Central memory CD4-positive, alpha-beta T cell (primary cell): ENCODE measurements around the gene IL2RA.
A peak's percentile ranks its signal among the peaks of the same experiment; 100 is the strongest.
"Not testable (repeated sequence)": the region's sequence is repeated elsewhere in the genome, so short reads cannot be mapped to it uniquely, and the experiment has no call there.

Experiments used
- DNase-seq: peaks from one replicate; pipeline ENCODE4 v3.0.0; 2022

IL2RA gene

DNA sequence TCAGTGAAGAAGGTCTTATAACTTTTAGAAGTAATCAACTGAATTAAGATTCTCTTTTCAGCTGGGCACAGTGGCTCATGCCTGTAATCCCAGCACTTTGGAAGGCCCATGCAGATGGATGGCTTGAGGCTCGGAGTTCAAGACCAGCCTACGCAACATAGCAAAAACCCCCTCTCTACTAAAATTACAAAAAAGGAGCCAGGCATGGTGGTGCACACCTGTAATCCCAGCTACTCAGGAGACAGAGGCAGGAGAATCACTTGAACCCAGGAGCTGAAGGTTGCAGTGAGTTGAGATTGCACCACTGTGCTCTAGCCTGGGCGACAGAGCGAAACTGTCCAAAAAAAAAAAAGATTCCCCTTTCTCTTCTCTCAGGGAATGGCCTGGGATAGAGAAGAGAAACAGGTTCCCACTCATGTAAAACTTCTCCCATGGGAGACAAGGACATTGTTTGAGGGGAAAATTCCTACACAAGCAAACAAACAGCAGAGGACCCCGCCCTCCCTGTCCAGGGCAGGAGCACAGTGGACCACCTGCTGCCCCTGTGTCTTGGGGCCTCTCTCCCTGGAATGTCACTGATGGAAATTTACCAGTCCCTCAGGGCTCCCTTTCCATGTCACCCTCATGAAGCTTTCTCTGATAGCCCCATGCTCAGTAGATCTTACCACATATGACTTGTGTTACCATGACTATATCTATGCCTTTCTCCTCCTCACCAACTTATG is 5.6 kb downstream of the IL2RA start:
- no peak for DNase-seq

DNA sequence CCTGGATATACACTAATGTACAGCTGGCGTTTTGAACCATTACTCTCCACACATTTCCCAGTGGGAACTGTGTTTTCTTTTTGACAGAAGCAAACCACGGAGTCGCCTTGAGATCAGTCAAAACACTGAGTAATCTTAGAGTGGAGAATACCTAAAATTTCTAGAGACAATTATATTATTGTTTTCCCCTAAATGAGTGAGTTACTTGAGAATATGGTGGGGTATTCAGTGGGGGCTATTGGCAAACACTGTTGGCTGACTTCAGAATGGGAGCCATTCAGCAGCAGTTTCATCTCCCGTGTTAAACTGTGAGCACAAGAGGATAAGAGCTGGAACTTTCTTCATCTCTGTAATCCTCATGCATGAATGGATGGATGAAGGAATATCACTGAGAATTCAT is 6.2 kb downstream of the IL2RA start:
- DNase-seq, result no peak

DNA sequence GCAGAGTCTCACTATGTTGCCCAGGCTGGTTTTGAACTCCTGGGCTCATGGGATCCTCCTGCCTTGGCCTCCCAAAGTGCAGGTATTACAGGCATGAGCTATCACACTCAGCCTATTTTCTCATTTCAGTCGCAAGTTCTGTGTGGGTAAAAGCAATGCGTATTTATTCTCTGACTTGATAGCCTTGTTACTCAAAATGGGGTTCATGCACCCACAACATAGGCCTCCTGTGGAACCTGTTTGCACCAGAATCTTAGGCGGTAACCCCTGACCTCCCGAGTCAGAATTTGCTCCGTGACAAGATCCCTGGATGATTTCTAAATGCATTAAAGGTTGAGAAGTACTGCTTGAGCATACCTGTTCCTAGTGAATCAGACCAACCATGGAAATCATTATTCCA is 7.3 kb downstream of the IL2RA start:
- no peak for DNase-seq

DNA sequence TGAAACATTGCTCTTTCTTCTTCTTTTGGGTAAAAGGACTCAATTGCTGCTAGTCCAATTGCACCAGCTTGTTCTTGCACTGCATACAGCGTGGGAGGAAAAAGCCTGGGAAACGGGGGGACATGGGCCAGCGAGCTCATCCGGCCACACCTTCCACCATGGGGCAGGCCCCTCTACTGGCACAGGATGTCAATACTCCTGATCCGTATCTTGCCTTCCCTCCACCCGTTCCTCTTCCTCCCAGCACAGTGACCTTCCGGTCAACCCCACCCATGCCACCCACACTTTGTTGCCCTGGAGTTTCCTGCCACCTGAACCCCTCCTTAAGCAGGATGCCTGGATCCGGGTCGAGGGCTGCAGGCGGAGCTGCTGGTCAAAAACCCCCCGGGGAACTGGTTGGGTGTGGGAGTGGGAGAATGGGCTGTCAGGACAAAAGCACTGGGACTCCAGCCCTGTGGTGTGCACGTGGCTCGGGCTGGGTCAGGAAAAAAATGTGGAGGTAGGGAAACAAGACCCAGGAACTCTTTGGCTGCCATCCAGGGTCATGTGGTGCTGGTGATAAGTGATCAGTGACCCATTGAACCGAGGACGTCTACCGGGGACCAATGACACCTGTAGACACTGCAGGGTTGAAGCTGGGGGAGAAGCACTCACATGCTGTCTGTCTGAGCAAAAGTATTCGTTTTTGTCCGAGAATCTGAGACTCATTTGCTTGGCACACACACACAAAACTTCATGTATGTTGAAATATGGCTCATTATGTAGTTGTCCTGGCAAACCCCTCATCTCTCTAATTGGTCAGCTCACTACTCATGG is 8.1 kb downstream of the IL2RA start:
- DNase-seq, result no peak

DNA sequence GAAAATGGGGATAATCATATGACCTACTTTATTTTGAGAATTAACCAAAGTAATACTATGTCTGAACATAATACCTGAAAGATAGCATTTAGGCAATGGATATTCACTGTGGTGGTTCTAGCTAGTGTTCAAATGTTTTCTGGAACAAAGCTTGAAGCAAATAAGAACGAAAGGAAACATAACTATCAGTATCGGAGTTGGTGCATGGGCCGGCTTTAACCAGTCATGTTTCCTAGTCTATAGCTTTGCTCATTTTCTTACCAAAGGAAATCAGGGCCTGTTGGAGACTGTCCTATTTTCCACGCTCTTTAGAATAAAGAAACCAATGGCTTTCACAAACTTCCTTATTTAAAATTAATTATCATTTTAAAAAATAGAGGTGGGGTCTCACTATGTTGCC is 8.9 kb downstream of the IL2RA start:
- no peak for DNase-seq

DNA sequence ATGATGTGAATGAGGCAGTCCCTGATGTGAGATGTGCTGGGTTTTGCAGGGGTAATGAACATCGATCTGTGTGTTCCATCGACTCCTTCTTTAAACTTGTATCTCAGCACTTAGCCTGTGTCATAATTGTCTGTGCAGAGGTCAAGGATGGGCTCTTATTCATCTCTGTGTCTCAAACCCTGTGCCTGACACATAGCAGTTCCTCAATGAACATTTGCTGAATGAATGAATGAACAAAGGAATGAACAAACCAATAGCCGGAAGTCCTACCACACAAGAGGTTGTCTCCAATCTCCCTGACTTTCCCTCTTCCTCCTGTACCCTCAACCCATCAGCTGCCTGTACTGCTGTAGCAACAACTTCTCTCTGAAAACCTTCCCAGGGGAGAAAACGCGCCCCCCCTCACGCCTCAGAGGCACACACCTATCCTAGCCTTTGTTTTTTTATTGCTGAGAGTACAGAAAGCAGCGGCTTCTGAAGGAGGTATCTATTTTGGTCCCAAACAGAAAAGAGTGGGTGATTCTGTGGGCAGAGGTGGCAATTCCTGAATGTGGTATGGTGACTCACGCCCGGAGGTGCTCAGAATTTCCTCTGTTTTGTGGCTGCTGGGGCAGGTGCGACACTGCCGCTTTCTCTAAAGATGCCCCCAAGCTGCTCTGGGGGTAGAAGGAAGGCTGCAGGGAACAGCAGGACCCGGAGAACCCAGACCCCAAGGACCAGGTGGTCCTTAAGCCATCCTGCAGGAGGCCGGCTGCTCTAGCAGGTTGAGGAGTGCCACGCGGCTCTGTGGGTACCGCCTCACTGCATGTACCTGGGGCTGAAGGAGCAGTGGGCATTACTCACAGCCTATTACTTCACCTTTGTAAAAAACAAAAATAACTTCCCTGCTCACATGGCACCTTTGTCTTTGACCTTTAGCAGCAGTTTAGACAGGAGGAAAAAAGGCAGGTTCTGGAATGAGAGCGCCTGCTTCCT is 9.6 kb downstream of the IL2RA start:
- peak; percentile 81 for DNase-seq

DNA sequence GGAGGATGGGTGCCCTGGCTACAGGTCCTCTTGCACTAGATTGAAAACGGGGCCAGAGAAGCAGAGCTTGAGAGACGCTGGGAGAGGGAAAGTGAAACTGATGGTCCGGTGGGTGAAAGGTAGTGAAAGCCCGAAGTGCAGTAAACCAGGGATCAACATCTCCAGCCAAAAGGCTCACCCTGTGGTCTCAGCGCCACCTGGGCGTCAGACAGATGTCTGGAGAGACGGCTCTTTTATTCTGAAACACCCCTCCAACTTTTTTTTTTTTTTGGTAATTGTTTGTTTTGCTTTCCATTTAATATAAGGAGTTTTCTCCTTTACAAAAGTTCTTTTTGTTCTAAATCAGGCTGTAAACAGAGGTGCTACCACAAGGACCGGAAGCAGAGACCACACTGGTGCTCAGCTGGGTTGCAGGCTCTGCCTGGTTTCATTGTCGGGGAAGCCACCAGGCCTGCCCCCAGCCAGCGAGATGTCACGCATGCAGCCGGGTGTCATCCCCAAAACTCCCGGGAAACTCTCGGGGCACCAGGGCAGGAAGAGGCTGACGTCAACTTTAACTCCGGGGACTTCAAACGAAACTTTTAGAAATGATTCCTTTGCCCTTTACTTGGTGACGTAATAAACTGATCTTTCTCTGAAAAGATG is 11.2 kb downstream of the IL2RA start:
- peak; percentile 95 for DNase-seq

DNA sequence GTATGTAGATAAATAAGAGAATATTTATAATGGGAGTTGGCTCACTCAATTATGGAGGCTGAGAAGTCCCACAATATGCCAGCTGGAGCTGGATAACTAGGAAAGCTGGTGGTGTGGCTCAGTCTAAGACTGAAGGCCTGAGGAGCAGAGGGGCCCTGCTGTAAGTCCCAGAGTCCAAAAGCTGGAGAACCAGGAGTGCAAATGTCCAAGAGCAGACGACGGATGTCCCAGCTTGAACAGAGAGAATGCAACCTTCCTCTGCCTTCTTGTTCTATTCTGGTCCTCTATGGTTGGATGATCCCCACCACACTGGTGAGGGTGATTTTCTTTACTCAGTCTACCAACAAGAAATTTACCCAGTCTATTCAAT is 13.2 kb downstream of the IL2RA start:
- DNase-seq, result no peak

DNA sequence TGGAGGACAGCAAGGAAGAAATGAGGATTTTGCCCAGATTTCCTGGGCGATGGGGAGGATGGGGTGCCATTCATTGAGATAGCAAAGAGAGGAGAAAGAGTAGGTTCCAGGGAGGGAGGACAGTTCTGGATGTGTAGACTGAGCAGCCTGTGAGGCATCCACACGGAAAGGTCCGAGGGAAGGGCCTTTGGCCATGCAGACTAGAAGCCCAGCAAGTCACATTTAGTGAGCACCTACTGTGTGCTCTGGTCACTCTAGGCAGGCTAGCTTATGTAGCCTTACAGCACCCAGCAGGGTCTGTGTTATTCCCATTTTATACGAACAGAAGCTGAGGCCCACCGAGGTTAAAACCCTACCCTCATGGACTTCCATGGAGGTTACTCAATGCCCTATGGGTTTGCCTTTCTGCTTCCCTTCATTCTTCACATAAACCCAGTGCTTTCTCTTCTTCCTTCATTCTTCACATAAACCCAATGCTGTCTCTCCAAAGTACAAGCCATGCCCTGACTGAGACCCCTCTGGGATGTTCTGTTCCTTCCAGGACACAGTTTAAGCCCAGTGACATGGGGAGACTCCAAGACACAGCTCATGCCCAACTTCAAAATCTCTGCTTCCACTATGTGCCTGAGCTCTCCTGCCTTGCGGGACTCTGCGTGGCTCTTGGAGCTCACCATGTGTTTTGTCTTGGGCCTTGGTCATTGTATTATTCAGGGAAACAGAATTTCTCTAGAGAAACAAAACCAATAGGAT is 13.7 kb downstream of the IL2RA start:
- no peak for DNase-seq

DNA sequence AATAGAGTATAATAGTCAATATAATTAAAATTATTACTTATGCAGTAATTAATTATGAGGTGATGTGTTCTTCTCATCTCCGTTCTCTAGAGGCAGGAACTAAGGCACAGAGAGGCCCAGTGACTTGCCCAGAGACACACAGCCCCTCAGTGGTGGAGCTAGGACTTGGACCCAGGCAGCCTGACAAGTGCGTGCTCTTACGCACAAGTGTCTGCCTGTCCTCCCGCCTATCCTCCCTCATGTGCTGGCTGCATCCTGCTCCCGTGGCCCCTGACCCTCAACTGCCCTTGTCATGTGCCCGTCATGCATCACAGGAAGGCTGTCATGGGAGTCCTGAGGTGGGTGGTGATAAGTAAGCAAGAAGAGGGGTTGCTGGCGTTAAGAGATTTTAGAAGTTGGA is 14.3 kb downstream of the IL2RA start:
- no peak for DNase-seq

DNA sequence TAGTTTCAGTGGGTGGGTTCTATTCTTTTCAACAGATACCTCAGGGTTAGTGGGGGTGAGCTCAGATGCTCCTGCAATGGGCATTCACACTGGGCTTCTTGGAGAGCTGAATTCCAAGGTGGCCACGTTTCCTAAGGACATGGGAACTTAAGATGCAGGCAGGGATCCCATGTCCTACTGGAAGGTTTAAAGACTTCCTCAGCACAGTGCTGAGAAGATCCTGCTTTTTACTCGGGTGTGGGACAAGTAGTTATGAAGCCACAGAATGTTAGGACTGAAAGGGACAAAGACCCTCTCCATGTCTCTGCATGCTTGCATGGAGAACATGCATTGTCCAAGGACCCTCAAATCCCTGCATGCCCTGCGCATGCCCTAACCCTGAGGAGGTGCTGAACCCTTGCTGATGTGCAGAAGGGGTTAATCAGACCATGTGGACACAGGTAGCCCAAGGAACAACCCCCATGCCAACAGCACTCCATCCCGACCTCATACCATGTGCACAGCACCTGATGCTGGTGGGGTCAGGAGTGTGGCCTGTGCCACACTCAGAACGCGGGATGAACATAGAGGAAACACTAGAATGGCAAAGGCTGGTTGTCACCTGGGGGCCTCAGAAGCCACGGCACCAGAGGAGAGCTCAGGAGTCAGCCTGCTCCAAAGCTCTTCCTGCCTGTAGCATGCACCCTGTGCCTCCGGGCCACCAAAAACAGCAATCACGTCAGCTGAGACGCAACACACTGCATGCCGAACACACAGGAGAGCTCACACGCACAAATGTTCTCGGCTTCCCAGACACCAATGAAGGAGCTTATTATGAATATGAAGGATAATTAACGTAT is 15.2 kb downstream of the IL2RA start:
- DNase-seq, result no peak

DNA sequence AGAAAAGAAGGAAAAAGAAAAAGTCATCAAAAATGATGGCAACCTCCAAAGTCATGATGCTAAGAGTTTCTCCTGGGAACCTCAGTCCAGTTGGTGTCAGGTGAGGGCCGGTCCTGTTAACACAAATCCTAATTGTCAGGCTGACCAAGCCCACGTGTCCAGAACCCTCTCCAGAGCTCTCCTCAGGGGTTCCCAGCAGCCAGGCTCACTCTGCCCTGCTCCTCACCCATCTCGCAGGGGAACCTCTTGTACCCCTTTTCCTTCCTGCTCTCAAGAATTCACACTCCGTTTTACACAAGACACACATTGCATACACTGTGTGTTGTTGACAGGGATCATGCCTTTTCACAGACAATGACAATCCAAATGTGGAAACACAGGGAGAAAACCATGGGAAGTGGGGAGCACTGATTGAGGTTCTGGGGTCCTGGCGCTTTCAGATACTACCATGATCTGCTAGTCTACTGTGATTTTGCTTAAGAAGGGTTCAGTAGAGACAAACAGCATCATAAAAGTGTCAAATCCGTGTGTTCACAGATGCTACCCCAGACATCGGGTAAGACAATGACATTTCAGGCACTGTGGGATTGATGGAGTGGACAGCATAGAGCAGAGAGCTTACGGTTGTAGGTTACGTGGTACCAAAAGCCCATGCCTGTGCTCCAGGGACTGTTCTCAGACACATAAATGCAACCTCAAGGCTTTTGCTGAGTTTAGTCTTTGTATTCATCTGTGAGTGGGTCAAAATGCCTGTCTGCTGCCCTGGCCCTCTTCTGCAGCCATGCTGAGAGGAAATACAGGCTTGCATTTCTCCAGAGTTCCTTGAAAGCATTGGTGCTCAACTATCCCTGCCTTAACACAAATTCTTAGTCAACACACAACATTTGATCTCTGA is 16.0 kb downstream of the IL2RA start:
- no peak for DNase-seq

DNA sequence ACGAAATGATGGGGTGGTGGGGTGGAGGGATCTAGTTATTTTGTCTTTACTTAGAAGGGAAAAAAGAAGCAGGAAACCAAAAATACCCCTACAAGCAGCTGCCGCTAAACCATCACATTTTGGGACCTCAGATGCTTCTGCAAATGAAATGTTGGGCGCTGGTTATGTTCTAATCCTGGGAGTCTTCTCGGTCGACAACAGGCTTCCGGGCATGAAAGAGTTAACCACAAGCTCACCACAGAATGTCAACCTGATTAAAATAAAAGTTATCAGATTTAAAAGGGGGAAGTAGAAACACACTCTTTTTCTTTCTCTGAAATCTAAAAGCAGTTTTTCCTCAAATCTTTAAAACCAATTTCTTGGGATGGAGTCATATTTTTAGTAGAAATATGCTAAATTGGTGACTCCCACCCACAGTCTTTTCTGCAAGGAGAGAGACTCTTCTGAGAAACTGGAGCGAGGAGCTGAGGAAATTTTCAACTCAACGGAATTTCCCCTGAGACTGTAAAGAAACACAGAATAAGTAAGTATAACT is 16.8 kb downstream of the IL2RA start:
- no peak for DNase-seq

DNA sequence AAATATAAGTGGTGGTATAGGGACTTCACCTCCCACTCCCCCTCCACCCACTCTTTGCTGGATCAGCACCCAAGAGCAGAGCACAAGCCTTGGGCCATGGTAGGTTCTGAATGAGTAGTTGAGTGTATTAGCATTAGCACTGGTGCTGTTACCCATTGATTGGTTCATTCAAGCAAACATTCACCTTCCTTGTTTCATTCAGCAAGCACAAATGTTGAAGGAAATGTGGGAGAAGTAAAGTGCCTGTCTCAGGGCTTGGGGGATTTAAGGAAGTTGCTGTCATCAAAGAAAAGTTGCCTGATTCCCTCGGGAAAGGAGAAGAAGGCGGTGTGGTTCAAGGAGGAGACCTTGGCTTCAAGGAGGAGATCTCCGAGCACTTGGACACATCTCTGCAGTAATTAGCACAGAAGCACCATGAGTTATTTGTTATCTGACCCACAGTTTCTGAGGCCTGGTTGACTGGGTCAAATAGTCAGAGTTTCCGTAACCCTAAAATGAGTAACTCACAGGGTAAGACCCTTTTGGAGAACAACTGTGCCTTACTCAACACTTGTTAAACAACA is 17.3 kb downstream of the IL2RA start:
- no peak for DNase-seq

DNA sequence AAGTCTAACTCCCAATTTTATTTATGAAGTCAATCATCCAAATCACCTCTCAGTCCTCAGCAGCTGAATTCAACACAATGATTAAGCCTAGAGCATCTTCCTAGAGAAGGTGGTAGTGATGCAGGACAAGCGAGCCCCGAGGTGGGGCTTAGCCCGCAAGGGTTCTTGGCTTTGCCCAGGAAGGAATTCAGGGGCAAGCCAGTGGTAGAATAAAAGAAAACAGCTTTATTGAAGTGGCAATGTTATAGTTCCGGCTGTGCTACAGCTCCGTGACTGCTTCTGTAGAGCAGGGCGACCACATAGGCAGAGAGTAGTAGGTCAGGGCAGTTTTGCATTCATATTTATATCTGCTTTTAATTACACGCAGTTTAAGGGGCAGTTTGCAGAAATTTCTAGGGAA is 18.1 kb downstream of the IL2RA start:
- DNase-seq, result no peak

DNA sequence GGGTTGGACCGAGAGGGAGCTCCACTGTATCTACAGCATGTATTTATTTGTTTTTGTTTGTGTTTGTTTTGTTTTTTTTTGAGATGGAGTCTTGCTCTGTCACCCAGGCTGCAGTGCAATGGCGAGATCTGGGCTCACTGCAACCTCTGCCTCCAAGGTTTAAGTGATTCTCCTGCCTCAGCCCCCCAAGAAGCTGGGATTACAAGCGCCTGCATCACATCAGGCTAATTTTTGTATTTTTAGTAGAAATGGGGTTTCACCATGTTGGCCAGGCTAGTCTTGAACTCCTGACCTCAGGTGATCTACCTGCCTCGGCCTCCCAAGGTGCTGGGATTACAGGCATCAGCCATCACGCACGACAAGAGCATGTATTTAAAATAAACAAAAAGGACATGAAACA is 18.8 kb downstream of the IL2RA start:
- DNase-seq, result not testable (repeated sequence)

DNA sequence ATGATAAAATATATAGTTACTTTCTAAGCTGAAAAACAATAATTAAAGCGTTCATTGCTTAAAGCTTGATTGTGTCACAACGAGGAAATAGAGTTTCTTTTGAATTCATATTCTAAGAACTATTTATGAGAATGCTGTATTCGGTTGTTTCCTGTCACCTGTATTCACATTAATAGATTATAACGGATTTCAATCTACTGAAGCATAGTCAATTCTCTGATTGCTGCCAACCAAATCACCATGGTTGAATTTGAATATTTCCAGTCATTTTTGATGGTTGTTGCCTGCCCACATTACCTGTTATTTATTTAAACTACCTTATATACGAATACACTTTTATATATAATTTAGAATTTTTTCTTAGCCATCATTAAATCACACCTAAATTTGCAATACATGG is 22.0 kb downstream of the IL2RA start:
- no peak for DNase-seq

DNA sequence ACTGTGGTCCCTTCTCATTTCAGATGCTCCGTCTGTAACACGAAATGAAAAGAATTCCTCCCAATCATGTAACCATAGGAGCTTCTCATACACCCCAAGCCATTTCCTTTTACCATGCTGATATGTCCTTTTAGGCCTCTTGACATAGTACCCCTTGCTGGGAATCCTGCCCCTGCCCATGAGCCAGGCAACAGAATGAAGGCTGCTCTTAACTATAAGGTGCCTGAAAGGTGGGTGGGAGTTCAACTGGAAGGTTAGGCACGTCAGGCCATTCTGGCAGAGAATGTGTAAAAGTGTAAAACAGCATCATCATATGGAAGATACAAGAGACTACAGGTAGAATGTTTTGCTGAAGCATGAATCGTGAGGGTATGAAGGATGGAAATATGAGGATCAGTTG is 22.5 kb downstream of the IL2RA start:
- DNase-seq, result no peak

DNA sequence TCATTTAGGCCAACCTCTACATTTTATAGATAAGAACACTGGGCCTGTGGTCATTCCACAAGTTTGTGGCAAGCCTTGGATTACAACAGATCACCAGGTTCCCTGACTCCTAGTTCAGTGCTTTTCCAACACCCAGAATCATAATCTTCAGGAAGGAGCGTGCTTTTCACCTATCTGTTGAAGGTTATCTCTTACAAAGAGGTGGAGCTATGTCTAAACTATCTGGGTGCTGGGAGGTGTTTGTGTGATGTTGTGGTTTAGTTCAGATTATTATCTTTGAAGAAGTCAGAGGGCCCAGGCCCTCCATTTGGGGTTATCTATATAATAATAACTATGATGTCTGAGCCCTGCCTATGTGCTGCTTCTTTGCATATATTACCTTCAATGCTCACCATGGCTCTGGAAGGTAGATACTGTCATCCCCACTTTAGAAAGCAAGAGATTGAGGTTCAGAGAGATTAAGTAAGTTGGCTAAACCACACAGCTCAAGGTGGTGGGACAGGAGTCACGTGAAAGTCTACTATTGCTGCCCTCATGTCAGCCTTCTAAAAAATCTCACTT is 24.0 kb downstream of the IL2RA start:
- peak; percentile 69 for DNase-seq
